GM18505 (cell line): ENCODE data around the gene NAA80.

ENCODE experiments used
- ATAC-seq: cut with Tn5 transposase; IDR thresholded peaks from one replicate; pipeline ENCODE4 v1.9.1; 2021; ENCODE audit not compliant: unreplicated experiment
- POLR2A ChIP-seq: IDR thresholded peaks from 4 replicates; pipeline ENCODE4 v1.6.1; 2011; ENCODE audit warnings: borderline replicate concordance; ENCODE audit not compliant: insufficient read depth, insufficient read length; ENCODE audit errors: extremely low read depth

Gene NAA80

DNA sequence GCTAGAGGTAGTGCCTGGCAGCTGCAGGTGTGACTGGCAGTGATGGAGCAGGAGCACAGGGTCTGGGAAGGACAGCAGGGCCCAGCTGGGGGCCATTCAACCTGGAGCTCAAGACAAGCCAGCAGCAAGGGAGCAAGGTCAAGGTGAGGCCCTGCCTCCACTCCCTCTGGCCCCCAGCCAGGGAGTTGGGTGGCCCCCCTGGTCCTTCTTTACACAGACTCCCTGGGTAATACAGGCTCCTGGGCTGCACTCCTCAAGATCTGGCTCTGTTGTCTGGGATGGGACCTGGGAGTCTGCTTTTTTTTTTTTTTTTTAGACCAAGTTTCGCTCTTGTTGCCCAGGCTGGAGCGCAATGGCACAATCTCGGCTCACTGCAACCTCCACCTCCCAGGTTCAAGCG lies 48.7 kb downstream of the NAA80 start:
- no peak for TF ChIP-seq POLR2A
- no peak for ATAC-seq

DNA sequence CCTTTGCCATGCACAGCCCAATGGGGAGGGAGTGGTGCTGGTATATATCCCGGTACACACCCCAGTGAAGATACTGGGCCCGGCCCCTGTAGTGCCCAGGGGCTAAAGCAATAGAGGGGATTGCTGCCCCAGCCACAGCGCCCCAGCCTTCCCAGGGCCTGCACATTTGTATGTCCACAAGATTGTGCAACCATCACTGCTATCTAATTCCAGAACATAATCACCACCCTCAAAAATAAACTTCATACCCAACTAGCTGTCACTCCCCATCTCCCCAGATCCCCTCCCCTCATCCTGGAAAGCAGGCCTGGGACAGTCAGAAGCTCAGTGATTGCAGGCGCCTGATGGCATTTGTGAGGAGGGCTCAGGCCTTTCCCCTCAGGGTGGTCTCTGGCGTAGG lies 49.7 kb downstream of the NAA80 start:
- TF ChIP-seq POLR2A = no peak
- ATAC-seq = no peak

DNA sequence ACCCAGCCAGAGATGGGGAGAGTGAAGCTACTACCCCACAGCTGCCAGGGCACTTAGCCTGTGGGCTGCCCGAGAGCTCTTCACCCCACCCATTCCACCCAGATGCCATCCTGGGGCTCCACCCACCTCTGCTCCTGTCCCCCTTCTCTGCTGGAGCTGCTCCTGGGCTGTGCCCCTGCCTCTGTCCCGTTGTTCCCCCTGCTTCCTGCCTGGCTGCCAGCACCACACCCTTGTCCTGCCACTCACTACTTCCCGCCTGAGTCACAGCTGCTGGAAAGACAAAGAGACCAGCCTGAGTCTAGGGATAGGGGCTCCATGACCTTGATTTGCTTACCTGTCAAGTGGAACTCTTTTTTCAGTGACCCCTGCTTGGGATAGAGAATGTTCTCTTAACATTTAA lies 50.8 kb downstream of the NAA80 start:
- no peak for ATAC-seq
- TF ChIP-seq POLR2A = no peak

DNA sequence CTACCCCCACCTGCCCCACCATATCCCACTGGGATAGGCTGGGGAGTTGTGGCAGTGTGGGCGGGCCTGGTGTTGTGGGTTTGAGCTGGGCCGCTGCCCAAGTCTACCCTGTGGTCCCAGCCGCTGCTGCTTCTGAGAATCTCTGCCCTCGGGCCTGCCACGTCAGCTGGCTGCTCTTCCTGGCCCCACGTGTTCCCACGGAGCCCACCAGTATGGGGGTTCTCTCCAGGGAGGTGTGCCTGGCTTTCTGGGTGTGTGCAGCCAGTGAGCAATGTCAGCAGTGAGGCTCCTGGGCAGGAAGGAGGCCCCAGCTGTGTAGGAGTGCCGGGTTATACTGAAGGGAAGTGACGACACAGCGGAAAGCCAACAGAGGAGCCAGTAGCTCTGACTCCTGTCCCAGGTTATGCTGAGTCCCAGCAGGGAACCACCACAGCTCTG lies 52.7 kb downstream of the NAA80 start:
- ATAC-seq = peak; percentile 34
- TF ChIP-seq POLR2A = peak; percentile 46
